Activated T-cell treated with anti-CD3 and anti-CD28 coated beads, Interleukin-2, amount 50 U/mL, for 4 hours (primary cell): ENCODE data around the gene NDUFB2. TPM values are rescaled to one million over a fixed set of nuclear protein-coding genes. Genes with fewer than 3 reads are reported as not detected.
A peak's percentile ranks its signal among the peaks of the same experiment; 100 is the strongest.
"Not testable (repeated sequence)": the region's sequence is repeated elsewhere in the genome, so short reads cannot be mapped to it uniquely, and the experiment has no call there.

Experiments used
- ATAC-seq, 2 donors: fragments of 200-7000 bp; cut with Tn5 transposase; one replicate each; pipeline ENCODE4 v1.10.0; 2021
- DNase-seq: peaks from one replicate; pipeline ENCODE4 v3.0.0-alpha.2; 2020
- H3K27me3 Mint-ChIP-seq: one replicate; pipeline ENCODE4 v1.8.0; 2021; ENCODE audit warnings: low read depth, mixed read lengths
- H3K36me3 Mint-ChIP-seq: one replicate; pipeline ENCODE4 v1.8.0; 2022; ENCODE audit warnings: mixed read lengths; ENCODE audit not compliant: insufficient read depth
- H3K4me1 Mint-ChIP-seq: one replicate; pipeline ENCODE4 v1.8.0; 2021; ENCODE audit warnings: low read depth, mixed read lengths
- H3K4me3 Mint-ChIP-seq: one replicate; pipeline ENCODE4 v1.8.0; 2021; ENCODE audit warnings: mild to moderate bottlenecking, moderate library complexity, mixed read lengths
- H3K9me3 Mint-ChIP-seq: one replicate; pipeline ENCODE4 v1.8.0; 2021; ENCODE audit warnings: mixed read lengths
- total RNA-seq, 3 donors: library from RNA; stranded (reverse); gene quantifications; one replicate each; pipeline ENCODE4 v1.2.1, GENCODE V29; 2021

The NDUFB2 gene
- total RNA-seq, 3 donors from 2014 or later, result 192 to 205 (median 201) TPM

- ATAC-seq, result no peak
- Mint-ChIP-seq H3K4me3 (no peak overlapping the region), H3K9me3 (no peaks in the 10 kb centered on the region), H3K4me1 (peaks cover 5% of the 10 kb centered on the region), H3K36me3 (no peaks in the 10 kb centered on the region), H3K27me3 (peaks cover 2% of the 10 kb centered on the region)
- no peak for DNase-seq
These were observed 29.0 kb upstream of the NDUFB2 start for GRCh38 chr7:140667476-140667875.

GRCh38 chr7:140668641-140669040 lies 27.9 kb upstream of the NDUFB2 start:
- H3K27me3 Mint-ChIP-seq, result peaks cover 2% of the 10 kb centered on the region
- H3K36me3 Mint-ChIP-seq, result no peaks in the 10 kb centered on the region
- no peak for DNase-seq
- no peak overlapping the region for H3K4me3 Mint-ChIP-seq
- peaks cover 7% of the 10 kb centered on the region for H3K4me1 Mint-ChIP-seq
- H3K9me3 Mint-ChIP-seq, result no peaks in the 10 kb centered on the region
- no peak for ATAC-seq

GRCh38 chr7:140669352-140669751 lies 27.2 kb upstream of the NDUFB2 start:
- Mint-ChIP-seq H3K36me3 (no peaks in the 10 kb centered on the region), H3K4me1 (peaks cover 14% of the 10 kb centered on the region), H3K27me3 (peaks cover 2% of the 10 kb centered on the region), H3K9me3 (no peaks in the 10 kb centered on the region), H3K4me3 (no peak overlapping the region)
- ATAC-seq (no peak), DNase-seq (no peak)

GRCh38 chr7:140669862-140670261 lies 26.6 kb upstream of the NDUFB2 start:
- peaks cover 20% of the 10 kb centered on the region for H3K4me1 Mint-ChIP-seq
- H3K4me3 Mint-ChIP-seq, H3K27me3 Mint-ChIP-seq, ATAC-seq, DNase-seq, H3K9me3 Mint-ChIP-seq, H3K36me3 Mint-ChIP-seq: not testable (repeated sequence)

GRCh38 chr7:140670343-140670935 lies 26.1 kb upstream of the NDUFB2 start:
- ATAC-seq, result no peak
- H3K27me3 Mint-ChIP-seq, result peaks cover 2% of the 10 kb centered on the region

GRCh38 chr7:140671966-140672365 lies 24.5 kb upstream of the NDUFB2 start:
- ATAC-seq (no peak), DNase-seq (no peak)
- Mint-ChIP-seq H3K4me3 (peak overlapping the region; percentile 74), H3K9me3 (no peaks in the 10 kb centered on the region), H3K4me1 (peaks cover 31% of the 10 kb centered on the region), H3K27me3 (no peaks in the 10 kb centered on the region), H3K36me3 (peaks cover 3% of the 10 kb centered on the region)

More at GRCh38 chr7:140670343-140670935, 26.1 kb upstream of the NDUFB2 start:
- no peaks in the 10 kb centered on the region for H3K36me3 Mint-ChIP-seq
- no peak overlapping the region for H3K4me3 Mint-ChIP-seq
- no peaks in the 10 kb centered on the region for H3K9me3 Mint-ChIP-seq
- DNase-seq, result no peak
- peaks cover 23% of the 10 kb centered on the region for H3K4me1 Mint-ChIP-seq

- H3K4me1 Mint-ChIP-seq, result peaks cover 32% of the 10 kb centered on the region
- H3K27me3 Mint-ChIP-seq, result no peaks in the 10 kb centered on the region
- peak within 1 kb of the TSS; percentile 84 for H3K4me3 Mint-ChIP-seq
- peaks cover 5% of the 10 kb centered on the region for H3K36me3 Mint-ChIP-seq
- H3K9me3 Mint-ChIP-seq, result no peaks in the 10 kb centered on the region
- DNase-seq (peak; percentile 55), ATAC-seq (peak; percentile 81 to 82)
These were observed 24.0 kb upstream of the NDUFB2 start, which contains the start of gene ADCK2 for GRCh38 chr7:140672382-140673062. TSS of gene ADCK2 (plus strand) at chr7:140672945. CDS start at chr7:140673331, 386 bp downstream.

- Mint-ChIP-seq H3K9me3 (no peaks in the 10 kb centered on the region), H3K36me3 (peaks cover 12% of the 10 kb centered on the region), H3K4me1 (peaks cover 33% of the 10 kb centered on the region), H3K4me3 (peak overlapping the region; percentile 84), H3K27me3 (no peaks in the 10 kb centered on the region)
- peak; percentile 55 for DNase-seq
- peak; percentile 82 to 86 for ATAC-seq
These were observed 23.3 kb upstream of the NDUFB2 start for GRCh38 chr7:140673063-140673773.

- DNase-seq, result no peak
- Mint-ChIP-seq H3K9me3 (no peaks in the 10 kb centered on the region), H3K4me3 (peak overlapping the region; percentile 84), H3K4me1 (peaks cover 33% of the 10 kb centered on the region), H3K36me3 (peaks cover 14% of the 10 kb centered on the region), H3K27me3 (no peaks in the 10 kb centered on the region)
- ATAC-seq, result no peak
These were observed 22.7 kb upstream of the NDUFB2 start for GRCh38 chr7:140673774-140674155.

- Mint-ChIP-seq H3K4me3 (peak overlapping the region; percentile 84), H3K36me3 (peaks cover 18% of the 10 kb centered on the region), H3K9me3 (no peaks in the 10 kb centered on the region), H3K4me1 (peaks cover 33% of the 10 kb centered on the region), H3K27me3 (no peaks in the 10 kb centered on the region)
- DNase-seq, result no peak
- no peak for ATAC-seq
These were observed 22.1 kb upstream of the NDUFB2 start for GRCh38 chr7:140674356-140674800.

GRCh38 chr7:140674899-140675701 lies 21.4 kb upstream of the NDUFB2 start:
- Mint-ChIP-seq H3K4me1 (peaks cover 33% of the 10 kb centered on the region), H3K4me3 (peak overlapping the region; percentile 9), H3K9me3 (no peaks in the 10 kb centered on the region), H3K27me3 (no peaks in the 10 kb centered on the region), H3K36me3 (peaks cover 21% of the 10 kb centered on the region)
- no peak for DNase-seq
- no peak for ATAC-seq

- no peak for ATAC-seq
These were observed 20.8 kb upstream of the NDUFB2 start for GRCh38 chr7:140675726-140676125.

GRCh38 chr7:140676306-140676705 lies 20.2 kb upstream of the NDUFB2 start:
- no peaks in the 10 kb centered on the region for H3K9me3 Mint-ChIP-seq
- H3K4me1 Mint-ChIP-seq, result peaks cover 33% of the 10 kb centered on the region
- DNase-seq (no peak), ATAC-seq (no peak)
- no peaks in the 10 kb centered on the region for H3K27me3 Mint-ChIP-seq
- peaks cover 31% of the 10 kb centered on the region for H3K36me3 Mint-ChIP-seq
- H3K4me3 Mint-ChIP-seq, result no peak overlapping the region

More at GRCh38 chr7:140675726-140676125, 20.8 kb upstream of the NDUFB2 start:
- peaks cover 33% of the 10 kb centered on the region for H3K4me1 Mint-ChIP-seq
- H3K36me3 Mint-ChIP-seq, result peaks cover 28% of the 10 kb centered on the region
- DNase-seq, result no peak
- no peaks in the 10 kb centered on the region for H3K27me3 Mint-ChIP-seq
- no peaks in the 10 kb centered on the region for H3K9me3 Mint-ChIP-seq
- no peak overlapping the region for H3K4me3 Mint-ChIP-seq

GRCh38 chr7:140676956-140677355 lies 19.6 kb upstream of the NDUFB2 start:
- H3K4me3 Mint-ChIP-seq, H3K9me3 Mint-ChIP-seq, H3K27me3 Mint-ChIP-seq, DNase-seq, ATAC-seq: not testable (repeated sequence)
- H3K36me3 Mint-ChIP-seq, result peaks cover 32% of the 10 kb centered on the region
- H3K4me1 Mint-ChIP-seq, result peaks cover 33% of the 10 kb centered on the region
